ENCODE data around the gene TRDMT1. TPM values are rescaled to one million over a fixed set of nuclear protein-coding genes. Genes with fewer than 3 reads are reported as not detected.

Gene TRDMT1
- total and polyA plus RNA-seq, 10 donors: 1.6 to 40.0 (median 12.0) TPM

GRCh38 chr10:17237915-17238444, 36.5 kb upstream of the TRDMT1 start:
- TF ChIP-seq POLR2A (IDR thresholded peaks at IDR 0.05) (no peak), POLR2AphosphoS5 (IDR thresholded peaks at IDR 0.05) (peak in 1 of 3 donors; percentile 35)
- peaks cover 3 to 55% (median 40%) of the 10 kb centered on the region in 6 donors for H3K4me1 ChIP-seq
- H3K9me3 ChIP-seq: no peaks in the 10 kb centered on the region
- H3K36me3 ChIP-seq: peaks cover 18 to 60% (median 54%) of the 10 kb centered on the region in 6 donors
- WGBS, 5 donors: 74 to 90% (median 85%) methylated on average over 4 of the region's 4 CpGs
- no peak for DNase-seq
- no peak overlapping the region for H3K4me3 ChIP-seq
- intact Hi-C loops (cut with DNase I; ENCODE audit: low total_unique reads): no loop called here
- H3K27me3 ChIP-seq (replicated peaks in 1 of 7): no peaks in the 10 kb centered on the region
- peak overlapping the region in 1 of 8 donors; percentile 35 for H3K27ac ChIP-seq

- Histone ChIP-seq H3K36me3 (peaks cover 18 to 69% (median 62%) of the 10 kb centered on the region in 6 donors), H3K9me3 (no peaks in the 10 kb centered on the region), H3K27me3 (replicated peaks in 1 of 7) (no peaks in the 10 kb centered on the region), H3K27ac (peak overlapping the region in 1 of 8 donors; percentile 99), H3K4me1 (peaks cover 3 to 64% (median 48%) of the 10 kb centered on the region in 6 donors), H3K4me3 (no peak overlapping the region)
- 74 to 88% (median 84%) methylated on average over 5 of the region's 5 CpGs for WGBS, 5 donors
- no peak for TF ChIP-seq POLR2A (IDR thresholded peaks at IDR 0.05)
- no peak for TF ChIP-seq CTCF (IDR thresholded peaks at IDR 0.05 in 8 of 11, conservative IDR thresholded peaks at IDR 0.05 in 3 of 11)
- TF ChIP-seq POLR2AphosphoS5 (IDR thresholded peaks at IDR 0.05): no peak
- intact Hi-C loops (cut with DNase I; ENCODE audit: low total_unique reads): no loop called here
- DNase-seq: no peak
Measured at GRCh38 chr10:17237149-17237527, 35.7 kb upstream of the TRDMT1 start.

GRCh38 chr10:17236468-17237148, 35.1 kb upstream of the TRDMT1 start:
- H3K4me1 ChIP-seq: peaks cover 3 to 69% (median 53%) of the 10 kb centered on the region in 6 donors
- no peaks in the 10 kb centered on the region for H3K9me3 ChIP-seq
- peak overlapping the region in 3 of 8 donors; percentile 3 to 99 (median 45) for H3K27ac ChIP-seq
- intact Hi-C loops (cut with DNase I; ENCODE audit: low total_unique reads): no loop called here
- H3K36me3 ChIP-seq: peaks cover 18 to 74% (median 67%) of the 10 kb centered on the region in 6 donors
- DNase-seq: no peak
- peak overlapping the region in 1 of 8 donors; percentile 4 for H3K4me3 ChIP-seq
- H3K27me3 ChIP-seq (replicated peaks in 1 of 7): no peaks in the 10 kb centered on the region
- TF ChIP-seq CTCF (IDR thresholded peaks at IDR 0.05 in 8 of 11, conservative IDR thresholded peaks at IDR 0.05 in 3 of 11) (no peak), POLR2A (IDR thresholded peaks at IDR 0.05) (no peak), POLR2AphosphoS5 (IDR thresholded peaks at IDR 0.05) (no peak)
- WGBS, 5 donors: 26 to 78% (median 54%) methylated on average over 1 of the region's 1 CpG

GRCh38 chr10:17235136-17235535, 33.7 kb upstream of the TRDMT1 start:
- H3K27ac ChIP-seq: peak overlapping the region in 5 of 8 donors; percentile 10 to 100 (median 45)
- peak in 1 of 3 donors; percentile 39 for TF ChIP-seq POLR2AphosphoS5 (IDR thresholded peaks at IDR 0.05)
- TF ChIP-seq POLR2A (IDR thresholded peaks at IDR 0.05): no peak
- peaks cover 3 to 79% (median 63%) of the 10 kb centered on the region in 6 donors for H3K4me1 ChIP-seq
- no peak for DNase-seq
- WGBS, 5 donors: 67 to 77% (median 69%) methylated on average over 8 of the region's 8 CpGs
- peak overlapping the region in 5 of 8 donors; percentile 95 to 99 (median 97) for H3K4me3 ChIP-seq
- no peaks in the 10 kb centered on the region for H3K9me3 ChIP-seq
- H3K36me3 ChIP-seq: peaks cover 18 to 86% (median 75%) of the 10 kb centered on the region in 6 donors
- intact Hi-C loops (cut with DNase I; ENCODE audit: low total_unique reads): no loop called here
- H3K27me3 ChIP-seq (replicated peaks in 1 of 7): no peaks in the 10 kb centered on the region

- Histone ChIP-seq H3K4me1 (peaks cover 3 to 79% (median 63%) of the 10 kb centered on the region in 6 donors), H3K9me3 (no peaks in the 10 kb centered on the region), H3K27ac (peak overlapping the region in 7 of 8 donors; percentile 2 to 100 (median 51)), H3K4me3 (peak overlapping the region in 6 of 8 donors; percentile 4 to 99 (median 96)), H3K36me3 (peaks cover 18 to 86% (median 75%) of the 10 kb centered on the region in 6 donors), H3K27me3 (replicated peaks in 1 of 7) (no peaks in the 10 kb centered on the region)
- DNase-seq: no peak
- WGBS, 5 donors: 74 to 83% (median 78%) methylated on average over 5 of the region's 5 CpGs
- TF ChIP-seq POLR2AphosphoS5 (IDR thresholded peaks at IDR 0.05) (no peak), CTCF (IDR thresholded peaks at IDR 0.05 in 8 of 11, conservative IDR thresholded peaks at IDR 0.05 in 3 of 11) (no peak), POLR2A (IDR thresholded peaks at IDR 0.05) (no peak)
- intact Hi-C loops (cut with DNase I; ENCODE audit: low total_unique reads): no loop called here
Measured at GRCh38 chr10:17234431-17234945, 33.0 kb upstream of the TRDMT1 start.
